ENCODE results near the gene MMS19. TPM values are rescaled to one million over a fixed set of nuclear protein-coding genes. Genes with fewer than 3 reads are reported as not detected.

The MMS19 gene
- total and polyA plus RNA-seq, 2 donors: 58.4 to 107 TPM

DNA sequence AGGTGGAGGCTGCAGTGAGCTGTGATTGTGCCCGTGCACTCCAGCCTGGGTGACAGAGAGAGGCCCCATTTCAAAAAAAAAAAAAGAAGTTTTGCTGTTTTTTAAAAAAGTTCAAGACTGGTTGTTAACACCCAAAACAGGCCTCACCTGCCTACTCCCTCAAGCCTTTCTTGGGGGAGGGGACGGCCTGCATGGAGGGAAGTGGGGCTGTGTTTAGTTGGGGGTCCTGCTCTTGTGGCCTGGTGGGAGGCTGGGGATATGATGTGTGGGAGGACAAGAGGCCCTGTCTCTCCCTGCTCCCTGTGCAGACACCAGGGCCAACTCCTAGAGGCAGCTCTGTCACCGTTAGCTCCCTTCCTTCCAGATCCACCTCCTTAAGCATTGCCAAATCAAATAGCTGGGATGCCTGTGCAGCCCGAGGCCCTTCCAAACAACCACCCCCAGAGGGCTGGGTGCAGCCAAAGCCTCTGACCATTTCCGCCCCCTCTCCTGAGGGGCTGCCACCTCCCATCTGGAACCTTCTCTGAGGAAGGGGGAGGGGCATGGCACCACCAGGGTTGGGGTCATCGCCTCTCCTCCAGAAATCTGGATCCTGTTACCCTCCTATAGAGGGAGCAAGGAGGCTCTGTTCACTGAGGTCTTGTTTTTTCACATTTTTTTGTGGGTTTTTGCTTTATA is 41.4 kb upstream of the MMS19 start:
- Histone ChIP-seq H3K9me3 (ENCODE audit: control insufficient read depth in 2 of 2, insufficient read depth in 1 of 2, low read length in 1 of 2) (no peaks in the 10 kb centered on the region), H3K36me3 (ENCODE audit: control insufficient read depth in 2 of 2, insufficient read depth in 2 of 2, low read length in 1 of 2) (no peaks in the 10 kb centered on the region), H3K27ac (ENCODE audit: low read depth in 1 of 2, low read length in 1 of 2) (no peak overlapping the region), H3K27me3 (ENCODE audit: control insufficient read depth in 2 of 2, insufficient read depth in 1 of 2, low read length in 1 of 2) (no peaks in the 10 kb centered on the region), H3K4me1 (ENCODE audit: control insufficient read depth in 2 of 2, insufficient read depth in 2 of 2, low read length in 2 of 2) (peaks cover 0 to 8% of the 10 kb centered on the region in 2 donors), H3K4me3 (ENCODE audit: low read length in 2 of 2) (no peak overlapping the region)
- DNase-seq (ENCODE audit: low read depth in 6 of 9, low spot score in 9 of 9): no peak
- 78% methylated on average over 6 of the region's 6 CpGs for WGBS

DNA sequence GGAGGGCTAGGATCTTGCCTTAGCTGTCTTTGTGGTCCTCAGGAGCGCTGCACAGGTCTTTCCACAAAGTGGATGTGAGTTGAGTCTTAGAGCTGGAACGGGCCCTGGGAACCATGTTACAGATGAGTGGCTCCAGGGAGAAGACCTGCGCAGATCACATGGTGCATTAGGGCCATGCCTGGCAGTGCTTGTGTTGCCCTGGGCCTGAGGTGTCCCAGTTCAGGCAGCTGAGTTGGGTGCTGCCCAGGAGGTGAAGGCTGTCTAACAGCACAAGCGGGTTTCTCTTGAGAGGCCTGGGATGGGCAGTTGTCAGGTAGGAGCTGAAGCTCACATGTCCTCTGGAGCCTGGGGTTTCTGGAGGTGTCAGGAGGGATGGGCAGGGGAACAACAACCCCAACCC is 40.6 kb upstream of the MMS19 start:
- Histone ChIP-seq H3K36me3 (ENCODE audit: control insufficient read depth in 2 of 2, insufficient read depth in 2 of 2, low read length in 1 of 2) (no peaks in the 10 kb centered on the region), H3K27ac (ENCODE audit: low read depth in 1 of 2, low read length in 1 of 2) (no peak overlapping the region), H3K4me3 (ENCODE audit: low read length in 2 of 2) (no peak overlapping the region), H3K27me3 (ENCODE audit: control insufficient read depth in 2 of 2, insufficient read depth in 1 of 2, low read length in 1 of 2) (no peaks in the 10 kb centered on the region), H3K4me1 (ENCODE audit: control insufficient read depth in 2 of 2, insufficient read depth in 2 of 2, low read length in 2 of 2) (peaks cover 0 to 8% of the 10 kb centered on the region in 2 donors), H3K9me3 (ENCODE audit: control insufficient read depth in 2 of 2, insufficient read depth in 1 of 2, low read length in 1 of 2) (no peaks in the 10 kb centered on the region)
- 94% methylated on average over 4 of the region's 4 CpGs for WGBS
- no peak for DNase-seq (ENCODE audit: low read depth in 6 of 9, low spot score in 9 of 9)

DNA sequence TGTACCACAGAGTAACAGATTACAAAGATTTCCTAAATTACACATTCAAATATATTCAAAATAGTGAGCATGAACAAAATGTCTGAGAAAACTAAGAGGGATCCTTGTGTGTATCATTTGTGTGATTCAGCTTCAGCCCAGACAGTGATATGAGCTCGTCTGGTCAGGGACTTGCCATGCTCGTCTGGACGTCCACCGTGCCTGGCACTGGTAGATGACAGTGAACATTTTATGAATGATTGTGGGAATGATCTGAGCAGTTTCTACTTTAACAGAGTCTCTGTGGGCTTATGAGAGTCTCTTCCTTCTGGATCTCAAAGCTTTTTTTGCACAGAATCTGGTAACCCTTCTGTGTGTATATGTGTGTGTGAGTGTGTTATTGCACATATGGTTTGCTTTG is 40.2 kb upstream of the MMS19 start:
- no peak for DNase-seq (ENCODE audit: low read depth in 6 of 9, low spot score in 9 of 9)
- Histone ChIP-seq H3K36me3 (ENCODE audit: control insufficient read depth in 2 of 2, insufficient read depth in 2 of 2, low read length in 1 of 2) (no peaks in the 10 kb centered on the region), H3K27me3 (ENCODE audit: control insufficient read depth in 2 of 2, insufficient read depth in 1 of 2, low read length in 1 of 2) (no peaks in the 10 kb centered on the region), H3K9me3 (ENCODE audit: control insufficient read depth in 2 of 2, insufficient read depth in 1 of 2, low read length in 1 of 2) (no peaks in the 10 kb centered on the region), H3K4me1 (ENCODE audit: control insufficient read depth in 2 of 2, insufficient read depth in 2 of 2, low read length in 2 of 2) (peaks cover 0 to 8% of the 10 kb centered on the region in 2 donors), H3K4me3 (ENCODE audit: low read length in 2 of 2) (no peak overlapping the region), H3K27ac (ENCODE audit: low read depth in 1 of 2, low read length in 1 of 2) (no peak overlapping the region)
- 94% methylated on average over 4 of the region's 4 CpGs for WGBS

DNA sequence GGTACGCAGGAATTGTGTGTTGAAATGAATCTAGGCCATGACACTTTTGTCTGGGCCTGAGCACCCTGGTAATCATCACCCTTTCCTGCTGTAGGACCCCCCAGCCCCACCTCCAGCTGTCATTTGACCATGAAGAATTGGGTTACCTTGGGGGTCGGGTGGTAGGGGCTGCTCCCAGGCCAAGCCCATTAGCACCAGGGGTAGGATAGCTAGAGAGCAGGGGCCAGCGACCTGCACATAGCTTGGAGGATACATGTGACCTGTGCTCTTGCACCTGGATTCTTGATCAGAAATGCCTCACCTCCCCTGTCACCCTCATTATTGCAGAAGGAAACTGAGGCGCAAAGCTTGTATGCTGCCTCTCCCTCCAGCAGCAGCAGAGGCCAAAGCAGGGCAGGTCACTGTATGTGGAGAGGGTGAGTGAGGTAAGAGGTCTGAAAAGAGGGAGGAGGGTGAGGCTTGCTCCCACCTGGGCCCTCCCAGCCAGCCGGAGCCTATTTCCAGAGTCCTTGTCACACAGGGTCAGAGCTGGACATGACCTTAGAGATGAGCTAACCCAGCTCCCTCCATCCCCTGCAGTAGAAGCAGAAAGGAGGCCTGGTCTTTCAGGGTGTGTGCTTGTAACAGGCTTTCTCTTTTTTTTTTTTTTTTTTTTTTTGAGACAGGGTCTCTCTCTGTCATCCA is 39.1 kb upstream of the MMS19 start:
- 97% methylated on average over 5 of the region's 5 CpGs for WGBS
- peaks cover 0 to 2% of the 10 kb centered on the region in 2 donors for H3K4me1 ChIP-seq (ENCODE audit: control insufficient read depth in 2 of 2, insufficient read depth in 2 of 2, low read length in 2 of 2)
- no peaks in the 10 kb centered on the region for H3K36me3 ChIP-seq (ENCODE audit: control insufficient read depth in 2 of 2, insufficient read depth in 2 of 2, low read length in 1 of 2)
- no peaks in the 10 kb centered on the region for H3K27me3 ChIP-seq (ENCODE audit: control insufficient read depth in 2 of 2, insufficient read depth in 1 of 2, low read length in 1 of 2)
- H3K9me3 ChIP-seq (ENCODE audit: control insufficient read depth in 2 of 2, insufficient read depth in 1 of 2, low read length in 1 of 2): no peaks in the 10 kb centered on the region
- no peak overlapping the region for H3K27ac ChIP-seq (ENCODE audit: low read depth in 1 of 2, low read length in 1 of 2)
- no peak overlapping the region for H3K4me3 ChIP-seq (ENCODE audit: low read length in 2 of 2)
- DNase-seq (ENCODE audit: low read depth in 6 of 9, low spot score in 9 of 9): no peak

DNA sequence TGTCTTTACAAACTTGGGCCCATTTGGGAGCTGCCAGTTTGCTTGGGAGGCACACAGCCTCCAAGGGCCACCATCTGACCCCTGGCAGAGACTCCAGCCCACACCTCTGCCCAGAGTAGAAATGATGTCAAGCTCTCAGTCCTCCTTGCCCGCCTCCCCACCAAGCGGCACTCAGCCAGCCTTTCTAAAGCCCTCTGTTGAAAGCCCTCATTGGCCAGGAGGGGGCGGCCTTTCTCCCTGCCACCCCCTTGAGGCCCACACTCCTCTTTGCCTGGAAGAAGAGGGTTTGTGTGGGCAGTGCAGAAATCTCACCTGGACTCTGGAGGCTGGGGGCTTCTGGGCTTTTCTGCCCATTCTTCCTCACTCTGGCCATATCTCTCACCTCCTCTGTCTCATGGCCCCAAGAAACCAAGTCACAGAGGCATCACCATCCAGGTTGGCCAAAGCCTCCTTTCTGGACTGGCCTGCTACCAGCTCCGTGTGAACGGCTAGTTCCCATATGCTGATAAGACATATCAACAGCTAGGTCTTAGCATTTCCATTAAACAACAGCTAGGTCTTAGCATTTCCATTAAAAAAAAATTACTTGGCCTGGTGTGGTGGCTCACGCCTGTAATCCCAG is 36.6 kb upstream of the MMS19 start:
- WGBS: 91% methylated on average over 6 of the region's 6 CpGs
- peak in 1 of 9 donors; percentile 24 for DNase-seq (ENCODE audit: low read depth in 6 of 9, low spot score in 9 of 9)
- Histone ChIP-seq H3K4me1 (ENCODE audit: control insufficient read depth in 2 of 2, insufficient read depth in 2 of 2, low read length in 2 of 2) (no peaks in the 10 kb centered on the region), H3K9me3 (ENCODE audit: control insufficient read depth in 2 of 2, insufficient read depth in 1 of 2, low read length in 1 of 2) (no peaks in the 10 kb centered on the region), H3K27me3 (ENCODE audit: control insufficient read depth in 2 of 2, insufficient read depth in 1 of 2, low read length in 1 of 2) (no peaks in the 10 kb centered on the region), H3K27ac (ENCODE audit: low read depth in 1 of 2, low read length in 1 of 2) (no peak overlapping the region), H3K36me3 (ENCODE audit: control insufficient read depth in 2 of 2, insufficient read depth in 2 of 2, low read length in 1 of 2) (no peaks in the 10 kb centered on the region), H3K4me3 (ENCODE audit: low read length in 2 of 2) (no peak overlapping the region)

DNA sequence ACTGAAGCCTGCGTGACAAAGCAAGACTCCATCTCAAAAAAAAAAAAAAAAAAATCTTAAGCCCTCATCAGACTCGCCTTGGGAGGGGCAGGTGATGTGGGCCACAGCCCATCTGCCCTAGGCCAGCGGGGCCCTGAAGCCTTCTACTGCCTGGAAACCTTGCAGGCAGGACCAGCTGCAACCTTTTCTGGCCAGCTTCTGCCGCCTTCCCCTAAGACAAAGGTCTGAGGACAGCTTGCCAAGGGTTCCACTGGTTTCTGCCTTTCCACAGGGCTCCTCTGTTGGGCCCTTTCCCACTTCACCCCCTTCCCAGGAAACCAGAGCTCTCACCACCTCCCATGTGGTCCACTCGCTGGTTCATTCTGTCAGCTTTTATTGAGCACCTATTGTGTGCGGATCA is 35.7 kb upstream of the MMS19 start:
- H3K27me3 ChIP-seq (ENCODE audit: control insufficient read depth in 2 of 2, insufficient read depth in 1 of 2, low read length in 1 of 2): no peaks in the 10 kb centered on the region
- no peaks in the 10 kb centered on the region for H3K4me1 ChIP-seq (ENCODE audit: control insufficient read depth in 2 of 2, insufficient read depth in 2 of 2, low read length in 2 of 2)
- no peaks in the 10 kb centered on the region for H3K36me3 ChIP-seq (ENCODE audit: control insufficient read depth in 2 of 2, insufficient read depth in 2 of 2, low read length in 1 of 2)
- whole genome bisulfite sequencing: 89% methylated on average over 6 of the region's 6 CpGs
- no peak overlapping the region for H3K27ac ChIP-seq (ENCODE audit: low read depth in 1 of 2, low read length in 1 of 2)
- H3K4me3 ChIP-seq (ENCODE audit: low read length in 2 of 2): no peak overlapping the region
- no peaks in the 10 kb centered on the region for H3K9me3 ChIP-seq (ENCODE audit: control insufficient read depth in 2 of 2, insufficient read depth in 1 of 2, low read length in 1 of 2)
- DNase-seq (ENCODE audit: low read depth in 6 of 9, low spot score in 9 of 9): no peak

DNA sequence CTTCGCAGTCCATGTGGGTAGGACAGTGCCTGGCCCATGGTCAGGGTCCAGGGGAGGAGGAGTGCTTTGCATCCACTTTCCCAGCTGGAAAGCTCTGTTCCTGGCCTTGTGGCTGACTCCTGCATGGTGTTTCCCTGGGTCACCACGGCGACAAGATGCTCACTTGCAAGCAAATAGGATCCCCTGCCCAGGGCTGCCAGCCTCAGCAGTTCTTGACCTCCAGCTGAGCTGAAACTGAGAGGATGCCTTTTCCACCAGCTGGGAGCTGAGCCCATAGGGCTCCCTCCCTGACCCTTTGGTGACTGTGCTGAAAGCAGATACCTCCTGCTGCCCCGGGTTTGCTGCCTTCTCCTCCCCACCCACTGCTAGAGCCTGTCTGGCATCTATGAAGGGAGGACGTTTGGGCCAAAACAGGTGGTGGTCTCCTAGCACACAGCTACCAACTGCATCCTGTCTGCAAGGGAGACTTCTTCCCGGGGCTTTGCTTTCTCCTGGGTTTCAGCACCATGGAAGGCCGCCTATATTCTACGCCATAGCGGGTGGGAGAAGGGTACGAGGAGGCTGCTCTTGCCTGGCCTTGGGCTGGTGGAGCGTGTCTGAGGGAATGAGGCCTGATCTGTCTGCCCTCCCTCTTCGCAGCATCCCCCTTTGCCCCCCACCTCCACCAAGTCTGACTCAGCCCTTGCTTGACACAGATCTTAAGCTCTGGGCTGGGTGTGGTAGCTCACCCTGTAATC is 34.9 kb upstream of the MMS19 start:
- Histone ChIP-seq H3K4me1 (ENCODE audit: control insufficient read depth in 2 of 2, insufficient read depth in 2 of 2, low read length in 2 of 2) (no peaks in the 10 kb centered on the region), H3K4me3 (ENCODE audit: low read length in 2 of 2) (no peak overlapping the region), H3K27ac (ENCODE audit: low read depth in 1 of 2, low read length in 1 of 2) (no peak overlapping the region), H3K27me3 (ENCODE audit: control insufficient read depth in 2 of 2, insufficient read depth in 1 of 2, low read length in 1 of 2) (no peaks in the 10 kb centered on the region), H3K36me3 (ENCODE audit: control insufficient read depth in 2 of 2, insufficient read depth in 2 of 2, low read length in 1 of 2) (no peaks in the 10 kb centered on the region), H3K9me3 (ENCODE audit: control insufficient read depth in 2 of 2, insufficient read depth in 1 of 2, low read length in 1 of 2) (no peaks in the 10 kb centered on the region)
- DNase-seq (ENCODE audit: low read depth in 6 of 9, low spot score in 9 of 9): no peak
- WGBS: 92% methylated on average over 12 of the region's 12 CpGs

DNA sequence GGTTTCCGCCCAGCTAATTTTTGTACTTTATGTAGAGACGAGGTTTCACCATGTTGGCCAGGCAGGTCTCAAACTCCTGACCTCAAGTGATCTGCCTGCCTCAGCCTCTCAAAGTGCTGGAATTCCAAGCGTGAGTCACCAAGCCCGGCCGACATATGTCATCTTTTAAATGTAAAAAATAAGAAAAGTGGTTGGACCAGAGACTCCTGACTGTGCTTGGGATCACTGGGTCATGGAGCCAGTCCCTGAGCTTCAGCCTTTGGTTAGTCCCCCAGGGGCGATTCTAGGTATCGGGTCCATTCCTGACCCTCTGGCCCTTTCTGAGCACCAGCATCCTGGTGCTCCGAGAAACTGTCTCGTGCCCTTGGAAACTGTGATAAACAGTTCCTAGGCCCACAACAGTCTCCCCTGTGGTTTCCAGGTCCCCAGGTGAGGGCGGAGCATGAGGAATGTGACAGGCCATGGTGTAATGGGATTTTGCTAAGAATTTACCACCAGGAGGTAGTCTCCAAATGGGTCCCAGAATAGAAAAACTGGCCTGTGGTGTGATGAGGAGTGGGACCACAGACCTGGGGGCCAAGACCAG is 33.3 kb upstream of the MMS19 start:
- 92% methylated on average over 10 of the region's 10 CpGs for WGBS
- Histone ChIP-seq H3K36me3 (ENCODE audit: control insufficient read depth in 2 of 2, insufficient read depth in 2 of 2, low read length in 1 of 2) (no peaks in the 10 kb centered on the region), H3K27ac (ENCODE audit: low read depth in 1 of 2, low read length in 1 of 2) (no peak overlapping the region), H3K9me3 (ENCODE audit: control insufficient read depth in 2 of 2, insufficient read depth in 1 of 2, low read length in 1 of 2) (no peaks in the 10 kb centered on the region), H3K27me3 (ENCODE audit: control insufficient read depth in 2 of 2, insufficient read depth in 1 of 2, low read length in 1 of 2) (no peaks in the 10 kb centered on the region), H3K4me1 (ENCODE audit: control insufficient read depth in 2 of 2, insufficient read depth in 2 of 2, low read length in 2 of 2) (no peaks in the 10 kb centered on the region), H3K4me3 (ENCODE audit: low read length in 2 of 2) (no peak overlapping the region)
- no peak for DNase-seq (ENCODE audit: low read depth in 6 of 9, low spot score in 9 of 9)

Data from thymus (tissue), 11 donors.